ENCODE results near the gene PYHIN1.

GRCh38 chr1:158962983-158963382 is 31.6 kb downstream of the PYHIN1 start:
- TF ChIP-seq CTCF (conservative IDR thresholded peaks at IDR 0.05; ENCODE audit: low read depth, low read length) (no peak), MXI1 (IDR thresholded peaks at IDR 0.05; ENCODE audit: borderline replicate concordance, low read depth, low read length) (no peak), POLR2A (IDR thresholded peaks at IDR 0.05; ENCODE audit: low read depth, low read length) (no peak), MAFK (IDR thresholded peaks at IDR 0.05; ENCODE audit: low read depth, low read length) (no peak), ELK1 (IDR thresholded peaks at IDR 0.05; ENCODE audit: borderline replicate concordance, low read depth, low read length) (no peak), MAZ (IDR thresholded peaks at IDR 0.05; ENCODE audit: borderline replicate concordance, low read depth, low read length) (no peak), RAD21 (IDR thresholded peaks at IDR 0.05; ENCODE audit: low read length) (no peak), SMC3 (IDR thresholded peaks at IDR 0.05; ENCODE audit: low read depth, low read length) (no peak), CEBPB (IDR thresholded peaks at IDR 0.05; ENCODE audit: low read depth, low read length) (no peak), RFX5 (IDR thresholded peaks at IDR 0.05; ENCODE audit: low read depth, low read length) (no peak), CHD1 (IDR thresholded peaks at IDR 0.05; ENCODE audit: low read depth, low read length) (no peak), USF2 (IDR thresholded peaks at IDR 0.05; ENCODE audit: low read depth, low read length) (no peak)
